ENCODE results near the gene DHX8.
A peak's percentile ranks its signal among the peaks of the same experiment; 100 is the strongest.

DHX8 gene

GRCh38 chr17:43548689-43549379, 65.1 kb downstream of the DHX8 start:
- no peak for DNase-seq (ENCODE audit: low spot score)

DNA sequence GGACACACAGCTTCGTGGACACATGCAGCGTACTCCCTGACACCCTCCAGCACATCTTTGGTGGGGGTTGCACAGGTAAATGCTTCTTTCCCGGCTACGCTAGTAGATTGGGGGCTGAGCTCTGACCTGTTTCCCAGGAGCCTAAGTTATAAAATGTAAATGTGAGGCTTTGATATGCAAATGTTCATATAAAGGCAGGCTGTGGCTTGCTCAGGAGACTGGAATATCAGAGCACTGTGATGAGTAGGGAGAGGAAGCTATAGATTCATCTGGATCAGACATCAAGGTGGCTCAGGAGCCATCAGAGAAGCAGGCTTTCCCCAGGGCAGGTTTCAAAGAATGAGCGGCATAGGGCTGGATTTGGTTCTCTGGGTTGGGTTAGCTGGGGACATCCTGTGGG, 65.7 kb downstream of the DHX8 start:
- DNase-seq (ENCODE audit: low spot score): no peak

GRCh38 chr17:43550754-43551153, 67.0 kb downstream of the DHX8 start:
- DNase-seq (ENCODE audit: low spot score): no peak

- no peak for DNase-seq (ENCODE audit: low spot score)
Observed at GRCh38 chr17:43552229-43552837, 68.6 kb downstream of the DHX8 start.

GRCh38 chr17:43553573-43553972, 69.8 kb downstream of the DHX8 start:
- no peak for DNase-seq (ENCODE audit: low spot score)

- DNase-seq (ENCODE audit: low spot score): no peak
Observed at GRCh38 chr17:43554857-43555256, 71.1 kb downstream of the DHX8 start.

DNA sequence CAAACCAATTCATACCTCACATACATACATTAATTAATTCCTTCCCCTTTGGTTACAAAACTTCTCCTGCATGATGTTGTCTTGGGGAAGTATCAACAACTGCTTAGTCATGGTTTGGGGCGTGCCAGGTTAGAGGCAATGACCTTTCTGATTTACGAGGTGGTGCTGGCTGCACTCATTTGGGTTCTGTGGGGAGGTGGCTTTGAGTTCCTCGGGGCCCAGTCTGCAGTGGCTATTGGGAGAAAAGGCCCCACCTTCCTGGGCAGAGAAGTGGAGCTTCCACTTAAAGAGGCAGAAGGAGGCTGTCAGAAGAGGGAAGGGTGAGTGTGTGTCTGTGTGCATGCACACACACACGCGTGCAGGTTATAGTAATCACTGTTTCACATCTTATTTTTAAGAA, 72.5 kb downstream of the DHX8 start:
- no peak for DNase-seq (ENCODE audit: low spot score)

DNA sequence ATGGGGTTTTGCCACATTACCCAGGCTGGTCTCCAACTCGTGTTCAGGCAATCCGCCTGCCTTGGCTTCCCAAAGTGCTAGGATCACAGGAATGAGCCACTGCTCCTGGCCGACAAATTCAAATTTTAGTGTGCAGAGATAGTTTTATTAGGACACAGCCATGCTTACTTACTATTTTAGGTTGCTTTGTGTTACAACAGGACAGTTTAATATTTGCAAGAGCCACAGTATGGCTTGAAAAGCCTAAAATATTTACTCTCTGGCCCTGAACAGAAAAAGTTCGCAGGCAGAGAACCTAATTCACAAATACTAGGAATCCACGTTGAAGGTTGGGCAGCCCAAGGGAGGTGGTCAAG, 75.0 kb downstream of the DHX8 start:
- no peak for DNase-seq (ENCODE audit: low spot score)

DNA sequence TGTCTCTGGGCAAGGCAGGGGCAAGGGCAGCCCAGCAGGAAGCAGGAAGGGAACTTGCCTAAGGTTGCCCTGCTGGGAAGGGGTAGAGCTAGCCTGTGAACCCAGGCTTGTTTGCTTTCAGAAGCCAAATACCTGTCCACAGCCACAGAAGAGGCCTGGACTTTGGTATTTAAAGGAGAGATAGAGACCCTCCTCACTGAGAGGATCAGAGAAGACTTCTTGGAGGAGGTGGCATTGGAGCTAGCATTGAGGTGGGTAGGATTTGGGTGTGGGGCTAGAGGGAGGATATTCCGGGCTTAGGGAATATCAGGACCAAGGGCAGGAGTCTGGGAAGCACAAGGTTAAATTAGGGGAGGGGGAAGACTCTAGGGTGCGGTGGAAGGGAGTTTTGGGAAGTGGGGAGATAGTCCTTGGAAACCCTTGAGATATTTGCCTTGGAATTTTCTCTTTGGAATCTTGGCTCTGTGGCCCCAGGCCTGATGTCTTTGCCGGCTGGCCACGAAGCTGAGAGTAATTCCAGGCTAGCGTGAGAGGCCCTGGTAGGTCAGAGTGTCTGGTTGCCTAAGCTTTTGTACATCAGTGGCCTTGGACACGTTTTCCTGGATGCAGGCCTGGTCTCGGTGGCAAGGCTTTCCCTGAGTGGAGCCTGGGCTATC, 75.5 kb downstream of the DHX8 start:
- no peak for DNase-seq (ENCODE audit: low spot score)

DNA sequence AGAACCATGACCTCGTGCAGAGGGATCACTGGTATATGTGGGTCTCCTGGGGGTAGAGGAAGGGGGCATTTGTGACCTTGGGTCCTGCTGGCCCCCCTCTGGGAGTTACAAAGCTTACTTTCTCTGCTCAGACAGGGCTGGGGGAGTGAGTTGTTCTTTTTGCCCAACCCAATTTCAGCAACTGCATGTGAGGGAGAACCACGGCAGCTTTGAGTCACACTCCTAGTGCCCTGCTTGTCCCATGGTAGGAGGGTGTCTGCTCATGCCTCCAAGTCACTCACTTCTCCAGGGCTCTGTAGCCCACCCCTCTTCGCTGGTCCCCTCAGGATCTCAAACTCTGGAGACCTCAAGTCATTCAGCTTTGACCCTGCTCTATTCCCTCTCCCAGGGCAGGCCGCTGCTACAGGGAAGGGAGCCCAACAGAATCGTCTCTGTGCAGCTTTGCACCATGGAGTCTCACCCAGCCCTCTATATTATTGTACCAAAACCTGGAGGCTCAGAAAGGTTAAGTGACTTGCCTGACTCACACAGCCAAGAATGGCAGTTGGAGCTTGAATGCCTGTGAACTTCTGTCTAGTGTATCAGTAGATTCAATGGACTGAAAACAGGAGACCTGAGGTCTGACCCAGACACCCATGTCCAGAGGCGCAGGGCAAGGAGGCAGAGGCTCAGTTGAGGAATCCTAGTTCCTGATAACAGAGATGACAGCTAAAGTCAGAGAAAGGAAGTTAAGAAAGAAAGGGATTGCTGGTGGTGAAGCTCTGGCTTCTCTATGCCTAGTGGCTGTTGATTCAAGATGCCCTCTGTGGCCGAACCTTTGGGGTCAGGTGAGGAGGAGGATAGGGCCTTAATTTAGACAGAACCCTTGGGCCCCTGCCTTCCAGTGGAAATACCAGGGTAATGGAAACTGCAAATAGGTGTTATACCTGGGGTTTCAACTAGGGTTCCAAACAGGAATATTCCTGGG, 77.0 kb downstream of the DHX8 start:
- DNase-seq (ENCODE audit: low spot score): no peak

- no peak for DNase-seq (ENCODE audit: low spot score)
Observed at GRCh38 chr17:43562679-43563599, 79.2 kb downstream of the DHX8 start.

- no peak for DNase-seq (ENCODE audit: low spot score)
Observed at GRCh38 chr17:43563600-43564594, 80.1 kb downstream of the DHX8 start.

- DNase-seq (ENCODE audit: low spot score): no peak
Observed at GRCh38 chr17:43568506-43569082, 84.8 kb downstream of the DHX8 start.

- peak; percentile 65 for DNase-seq (ENCODE audit: low spot score)
Observed at GRCh38 chr17:43570518-43570928, 86.7 kb downstream of the DHX8 start.

- DNase-seq (ENCODE audit: low spot score): no peak
Observed at GRCh38 chr17:43572368-43572980, 88.7 kb downstream of the DHX8 start.

DNA sequence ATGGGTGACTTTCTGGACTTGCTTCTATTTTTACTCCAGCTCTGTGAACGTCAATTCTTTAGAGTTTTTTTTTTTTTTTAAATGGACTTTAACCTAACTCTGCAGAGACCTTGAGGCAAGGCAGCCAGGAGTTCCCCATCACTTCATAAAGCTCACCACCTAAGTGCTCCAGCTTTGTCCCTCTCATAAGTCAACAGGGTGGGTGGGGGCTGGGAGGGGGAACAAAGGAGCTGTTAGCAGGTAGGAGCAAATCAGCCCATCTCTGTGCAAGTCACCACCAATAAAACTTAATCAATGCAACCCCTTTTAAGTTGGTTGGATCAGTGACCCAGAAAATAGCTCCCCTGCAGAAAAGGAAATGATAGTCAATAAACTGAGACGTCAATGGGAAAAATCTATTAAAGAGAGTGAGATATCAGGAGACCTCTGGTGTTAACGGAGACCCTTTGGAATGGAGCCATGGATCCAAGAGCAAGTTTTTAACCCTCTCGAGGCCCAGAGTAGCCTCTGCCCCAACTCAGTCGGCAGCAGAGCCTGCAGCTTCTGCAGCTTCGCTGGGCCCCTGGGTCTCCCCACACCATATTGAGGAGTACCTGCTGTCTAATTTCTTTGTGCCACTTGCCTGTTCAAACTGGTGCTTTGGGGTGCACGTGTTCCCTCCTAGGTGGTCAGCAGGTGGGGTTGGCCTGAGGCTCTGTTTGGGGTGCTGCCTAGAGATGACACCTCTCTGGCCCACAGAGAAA, 90.0 kb downstream of the DHX8 start:
- no peak for DNase-seq (ENCODE audit: low spot score)

GRCh38 chr17:43574348-43574747, 90.6 kb downstream of the DHX8 start:
- DNase-seq (ENCODE audit: low spot score): no peak

- DNase-seq (ENCODE audit: low spot score): no peak
Observed at GRCh38 chr17:43574896-43575525, 91.2 kb downstream of the DHX8 start.
